IMR-90 (cell line): ENCODE measurements around the gene KAZN.

Source experiments
- BHLHE40 ChIP-seq: fragments of 150-350 bp; IDR thresholded peaks from 2 replicates; pipeline ENCODE4 v1.6.1; 2016; ENCODE audit warnings: mild to moderate bottlenecking, low read depth, low read length
- CHD1 ChIP-seq: IDR thresholded peaks from 2 replicates; pipeline ENCODE4 v1.6.1; 2012; ENCODE audit warnings: low read depth, low read length, improper control_type of control experiment
- MAZ ChIP-seq: IDR thresholded peaks from 2 replicates; pipeline ENCODE4 v1.6.1; 2012; ENCODE audit warnings: low read depth, mild to moderate bottlenecking, low read length, improper control_type of control experiment, moderate library complexity, borderline replicate concordance
- MXI1 ChIP-seq: IDR thresholded peaks from 2 replicates; pipeline ENCODE4 v1.6.1; 2012; ENCODE audit warnings: low read depth, mild to moderate bottlenecking, low read length, moderate library complexity, borderline replicate concordance
- NFE2L2 ChIP-seq: fragments of 150-350 bp; IDR thresholded peaks from 2 replicates; pipeline ENCODE4 v1.6.1; 2016; ENCODE audit warnings: low read depth, mild to moderate bottlenecking, low read length
- POLR2A ChIP-seq: IDR thresholded peaks from 2 replicates; pipeline ENCODE4 v1.6.1; 2012; ENCODE audit warnings: mild to moderate bottlenecking, low read depth, low read length
- RAD21 ChIP-seq: IDR thresholded peaks from 2 replicates; pipeline ENCODE4 v1.6.1; 2012; ENCODE audit warnings: low read length, improper control_type of control experiment
- RFX5 ChIP-seq: IDR thresholded peaks from 2 replicates; pipeline ENCODE4 v1.8.0; 2012; ENCODE audit warnings: low read depth, mild to moderate bottlenecking, low read length, moderate library complexity
- SMC3 ChIP-seq: fragments of 150-350 bp; IDR thresholded peaks from 2 replicates; pipeline ENCODE4 v1.6.1; 2016; ENCODE audit warnings: low read depth, mild to moderate bottlenecking, antibody characterized with exemption, low read length, moderate library complexity
- TF ChIP-seq, protein P1 (sequence below): conservative IDR thresholded peaks from 2 replicates; pipeline ENCODE4 v1.5.1; 2012; ENCODE audit warnings: mild to moderate bottlenecking, low read depth, low read length, improper control_type of control experiment
- TF ChIP-seq, protein P2 (sequence below): fragments of 150-350 bp; IDR thresholded peaks from 2 replicates; pipeline ENCODE4 v1.6.1; 2017; ENCODE audit warnings: mild to moderate bottlenecking, antibody characterized with exemption, low read length, low read depth

DNA sequence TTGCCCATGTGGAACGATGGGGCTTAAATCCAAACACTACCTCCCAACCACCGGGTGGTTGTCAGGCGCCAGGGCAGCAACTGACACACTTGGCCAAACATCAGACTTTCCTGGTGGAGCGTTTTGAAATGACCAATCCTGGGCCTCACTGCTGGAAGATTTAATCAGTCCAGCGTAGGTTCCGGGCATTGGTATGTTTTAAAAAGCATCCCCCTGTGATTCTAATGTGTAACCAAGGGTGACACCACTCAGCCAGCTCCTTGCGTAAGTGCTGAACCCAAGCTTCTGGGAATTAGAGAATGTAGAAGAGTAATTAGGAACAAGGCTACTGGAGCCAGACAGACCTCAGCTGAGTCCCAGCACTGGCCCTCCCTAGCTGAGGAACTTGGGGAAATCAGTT, 44.8 kb upstream of the KAZN start:
- TF ChIP-seq, protein P1, sequence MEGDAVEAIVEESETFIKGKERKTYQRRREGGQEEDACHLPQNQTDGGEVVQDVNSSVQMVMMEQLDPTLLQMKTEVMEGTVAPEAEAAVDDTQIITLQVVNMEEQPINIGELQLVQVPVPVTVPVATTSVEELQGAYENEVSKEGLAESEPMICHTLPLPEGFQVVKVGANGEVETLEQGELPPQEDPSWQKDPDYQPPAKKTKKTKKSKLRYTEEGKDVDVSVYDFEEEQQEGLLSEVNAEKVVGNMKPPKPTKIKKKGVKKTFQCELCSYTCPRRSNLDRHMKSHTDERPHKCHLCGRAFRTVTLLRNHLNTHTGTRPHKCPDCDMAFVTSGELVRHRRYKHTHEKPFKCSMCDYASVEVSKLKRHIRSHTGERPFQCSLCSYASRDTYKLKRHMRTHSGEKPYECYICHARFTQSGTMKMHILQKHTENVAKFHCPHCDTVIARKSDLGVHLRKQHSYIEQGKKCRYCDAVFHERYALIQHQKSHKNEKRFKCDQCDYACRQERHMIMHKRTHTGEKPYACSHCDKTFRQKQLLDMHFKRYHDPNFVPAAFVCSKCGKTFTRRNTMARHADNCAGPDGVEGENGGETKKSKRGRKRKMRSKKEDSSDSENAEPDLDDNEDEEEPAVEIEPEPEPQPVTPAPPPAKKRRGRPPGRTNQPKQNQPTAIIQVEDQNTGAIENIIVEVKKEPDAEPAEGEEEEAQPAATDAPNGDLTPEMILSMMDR = no peak
- no peak for TF ChIP-seq POLR2A
- TF ChIP-seq MXI1 = no peak
- no peak for TF ChIP-seq MAZ
- TF ChIP-seq CHD1 = no peak
- TF ChIP-seq BHLHE40 = no peak
- TF ChIP-seq RAD21 = no peak
- TF ChIP-seq RFX5 = no peak
- TF ChIP-seq SMC3 = no peak
- TF ChIP-seq NFE2L2 = no peak
- TF ChIP-seq, protein P2, sequence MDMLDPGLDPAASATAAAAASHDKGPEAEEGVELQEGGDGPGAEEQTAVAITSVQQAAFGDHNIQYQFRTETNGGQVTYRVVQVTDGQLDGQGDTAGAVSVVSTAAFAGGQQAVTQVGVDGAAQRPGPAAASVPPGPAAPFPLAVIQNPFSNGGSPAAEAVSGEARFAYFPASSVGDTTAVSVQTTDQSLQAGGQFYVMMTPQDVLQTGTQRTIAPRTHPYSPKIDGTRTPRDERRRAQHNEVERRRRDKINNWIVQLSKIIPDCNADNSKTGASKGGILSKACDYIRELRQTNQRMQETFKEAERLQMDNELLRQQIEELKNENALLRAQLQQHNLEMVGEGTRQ = no peak
